SK-N-SH (cell line): ENCODE results near the gene HAUS5. TPM values are rescaled to one million over a fixed set of nuclear protein-coding genes. Genes with fewer than 3 reads are reported as not detected.

Experiments used
- CTCF ChIA-PET: fragments of 300-600, 350-600 bp; formaldehyde crosslinking; extraction: SDS; loops from one replicate; lab custom pipeline; 2021; lab: Yijun Ruan, JAX
- POLR2A ChIA-PET: fragments of 350-600 bp; sonication (Branson Sonifier 250); formaldehyde crosslinking; extraction: SDS; loops from one replicate; lab custom pipeline; 2020; ENCODE audit warnings: antibody characterized with exemption, inconsistent platforms; lab: Yijun Ruan, JAX
- DNase-seq: peaks from one replicate; pipeline ENCODE4 v3.0.0; 2012
- H2AFZ ChIP-seq: fragments of 200-600 bp; sonication (generic); 2 replicates; pipeline ENCODE4 v1.8.1; 2016; ENCODE audit warnings: antibody characterized with exemption, mild to moderate bottlenecking, low read depth
- H3F3A ChIP-seq: fragments of 200-600 bp; sonication (generic); replicated peaks from 2 replicates; pipeline ENCODE3; 2016; ENCODE audit warnings: antibody characterized with exemption, mild to moderate bottlenecking; ENCODE audit not compliant: insufficient read depth
- H3K27ac ChIP-seq, 2 experiments: fragments of 200-500 bp in 1 of 2; fragments of 200-600 bp in 1 of 2; sonication (Bioruptor generic) in 1 of 2; sonication (generic), shearing (Covaris generic) in 1 of 2; 2 replicates each; pipeline versions ENCODE4 v1.5.1 to v1.6.1; 2014 to 2016; ENCODE audit warnings: low read depth in 2 of 2, inconsistent platforms in 1 of 2, low read length in 1 of 2, mild to moderate bottlenecking in 1 of 2, mixed read lengths in 1 of 2
- H3K27me3 ChIP-seq: fragments of 200-600 bp; sonication (generic), shearing (Covaris generic); 2 replicates; pipeline ENCODE4 v1.6.1; 2016; ENCODE audit warnings: mixed run types; ENCODE audit not compliant: insufficient read depth
- H3K36me3 ChIP-seq, 2 experiments: fragments of 200-500 bp in 1 of 2; fragments of 200-600 bp in 1 of 2; sonication (Bioruptor generic) in 1 of 2; sonication (generic) in 1 of 2; replicated peaks in 1 of 2; 2 replicates each; pipeline versions ENCODE3 to v1.5.1; 2014 to 2016; ENCODE audit warnings: low read length in 1 of 2, mild to moderate bottlenecking in 1 of 2; ENCODE audit not compliant: insufficient read depth in 2 of 2, control insufficient read depth in 1 of 2
- H3K4me1 ChIP-seq, 2 experiments: fragments of 200-500 bp in 1 of 2; fragments of 200-600 bp in 1 of 2; sonication (Bioruptor generic) in 1 of 2; sonication (generic), shearing (Covaris generic) in 1 of 2; 2 replicates each; pipeline versions ENCODE4 v1.5.1 to v1.6.1; 2014 to 2016; ENCODE audit warnings: low read depth in 1 of 2, low read length in 1 of 2, mixed run types in 1 of 2; ENCODE audit not compliant: insufficient read depth in 2 of 2, control insufficient read depth in 1 of 2
- H3K4me2 ChIP-seq: fragments of 200-600 bp; sonication (generic), shearing (Covaris generic); 2 replicates; pipeline ENCODE4 v1.6.1; 2017; ENCODE audit warnings: mixed run types
- H3K4me3 ChIP-seq, 2 experiments: fragments of 200-500 bp in 1 of 2; fragments of 200-600 bp in 1 of 2; sonication (Bioruptor generic) in 1 of 2; sonication (generic), shearing (Covaris generic) in 1 of 2; 2 replicates each; pipeline versions ENCODE4 v1.5.1 to v1.8.1; 2014 to 2016; ENCODE audit warnings: low read depth in 2 of 2, inconsistent platforms in 1 of 2, low read length in 1 of 2, mild to moderate bottlenecking in 1 of 2, mixed read lengths in 1 of 2, moderate library complexity in 1 of 2
- H3K79me2 ChIP-seq: fragments of 200-600 bp; sonication (generic); 2 replicates; pipeline ENCODE4 v1.8.1; 2017; ENCODE audit warnings: mild to moderate bottlenecking; ENCODE audit not compliant: insufficient read depth
- H3K9ac ChIP-seq: fragments of 200-600 bp; sonication (generic); 2 replicates; pipeline ENCODE4 v1.6.1; 2017; ENCODE audit warnings: mixed run types
- H3K9me2 ChIP-seq: fragments of 200-600 bp; sonication (generic); 2 replicates; pipeline ENCODE4 v1.6.1; 2017; ENCODE audit warnings: mixed run types
- H3K9me3 ChIP-seq: fragments of 200-600 bp; sonication (generic); 2 replicates; pipeline ENCODE4 v1.6.1; 2017; ENCODE audit warnings: mixed run types, mild to moderate bottlenecking, moderate library complexity
- H4K20me1 ChIP-seq: fragments of 200-600 bp; sonication (generic); 2 replicates; pipeline ENCODE4 v1.6.1; 2017; ENCODE audit warnings: mild to moderate bottlenecking, mixed run types; ENCODE audit not compliant: insufficient read depth
- CTCF ChIP-seq: fragments of 200-600 bp; sonication (generic); IDR thresholded peaks from 2 replicates; pipeline ENCODE4 v1.6.1; 2017; ENCODE audit warnings: antibody characterized with exemption, mild to moderate bottlenecking, moderate library complexity
- EP300 ChIP-seq, 2 experiments: IDR thresholded peaks; 2 replicates each; pipeline versions ENCODE4 v1.4.0 to v1.6.1; 2012; ENCODE audit warnings: borderline replicate concordance in 1 of 2, low read depth in 1 of 2, low read length in 1 of 2
- EZH2phosphoT487 ChIP-seq: fragments of 200-600 bp; sonication (generic); IDR thresholded peaks from 2 replicates; pipeline ENCODE4 v1.6.1; 2017; ENCODE audit warnings: low read depth, mixed run types, mild to moderate bottlenecking, antibody characterized with exemption, moderate library complexity, borderline replicate concordance
- FOSL2 ChIP-seq: IDR thresholded peaks from 2 replicates; pipeline ENCODE4 v1.4.0; 2012; ENCODE audit warnings: low read depth, mild to moderate bottlenecking, moderate library complexity, borderline replicate concordance
- FOXJ3 ChIP-seq: sonication (generic); formaldehyde crosslinking; IDR thresholded peaks from 2 replicates; pipeline ENCODE4 v1.5.1; 2020; ENCODE audit warnings: mild to moderate bottlenecking, missing genetic modification reagents
- FOXM1 ChIP-seq: IDR thresholded peaks from 2 replicates; pipeline ENCODE4 v1.4.0; 2012; ENCODE audit warnings: low read depth, mild to moderate bottlenecking
- GABPA ChIP-seq: IDR thresholded peaks from 2 replicates; pipeline ENCODE4 v1.4.0; 2012; ENCODE audit warnings: low read depth, mild to moderate bottlenecking
- GATA2 ChIP-seq: sonication (generic); formaldehyde crosslinking; IDR thresholded peaks from 2 replicates; pipeline ENCODE4 v1.5.0; 2020; ENCODE audit warnings: mild to moderate bottlenecking, missing genetic modification reagents
- JUND ChIP-seq: IDR thresholded peaks from 2 replicates; pipeline ENCODE4 v1.4.0; 2012
- MEF2A ChIP-seq: IDR thresholded peaks from 2 replicates; pipeline ENCODE4 v1.4.0; 2012; ENCODE audit warnings: low read depth, borderline replicate concordance
- MXI1 ChIP-seq: IDR thresholded peaks from 2 replicates; pipeline ENCODE4 v1.6.1; 2012; ENCODE audit warnings: mild to moderate bottlenecking, low read depth, low read length, improper control_type of control experiment
- NFIC ChIP-seq: IDR thresholded peaks from 2 replicates; pipeline ENCODE4 v1.4.0; 2012; ENCODE audit warnings: borderline replicate concordance
- PBX3 ChIP-seq: IDR thresholded peaks from 2 replicates; pipeline ENCODE4; 2012
- RAD21 ChIP-seq: IDR thresholded peaks from 2 replicates; pipeline ENCODE4 v1.6.1; 2012; ENCODE audit warnings: mild to moderate bottlenecking, low read length
- RCOR1 ChIP-seq: fragments of 150-350 bp; IDR thresholded peaks from 2 replicates; pipeline ENCODE4 v1.6.1; 2017; ENCODE audit warnings: antibody characterized with exemption, low read length
- RFX5 ChIP-seq: IDR thresholded peaks from 2 replicates; pipeline ENCODE4 v1.6.1; 2012; ENCODE audit warnings: mild to moderate bottlenecking, improper control_type of control experiment, low read length
- RXRA ChIP-seq: IDR thresholded peaks from 2 replicates; pipeline ENCODE4 v1.4.0; 2012; ENCODE audit warnings: low read depth, mild to moderate bottlenecking, borderline replicate concordance
- SIN3A ChIP-seq: IDR thresholded peaks from 2 replicates; pipeline ENCODE4 v1.6.1; 2012; ENCODE audit warnings: low read depth, mild to moderate bottlenecking, low read length, moderate library complexity, borderline replicate concordance
- TEAD4 ChIP-seq: IDR thresholded peaks from 2 replicates; pipeline ENCODE4 v1.4.0; 2012; ENCODE audit warnings: mild to moderate bottlenecking, borderline replicate concordance; ENCODE audit not compliant: insufficient read depth
- USF2 ChIP-seq: fragments of 150-350 bp; IDR thresholded peaks from 2 replicates; pipeline ENCODE4 v1.6.1; 2017; ENCODE audit warnings: antibody characterized with exemption, low read length, low read depth, borderline replicate concordance
- ZBTB33 ChIP-seq: IDR thresholded peaks from 2 replicates; pipeline ENCODE4 v1.4.0; 2012; ENCODE audit warnings: low read depth, borderline replicate concordance
- WGBS: methylation state at CpG from one replicate; pipeline ENCODE4 v1.1.6; 2017; ENCODE audit warnings: low lambda C conversion rate; 5-methylcytosine and 5-hydroxymethylcytosine counted together
- polyA plus RNA-seq, 3 experiments: library from polyadenylated mRNA; depleted of rRNA; stranded (reverse); fragments of >200 nt; gene quantifications; 2 replicates each; pipeline ENCODE4 v1.2.3, GENCODE V29; 2012

HAUS5 gene
- polyA plus RNA-seq, 1 of the 3 experiments (the other 2 are of a cell fraction) = 7.1 TPM

GRCh38 chr19:35657904-35658700 is 45.6 kb downstream of the HAUS5 start:
- no peak for DNase-seq
- no peak overlapping the region for H3K4me3 ChIP-seq
- H2AFZ ChIP-seq = no peak overlapping the region
- peaks cover 28 to 31% of the 10 kb centered on the region in 2 experiments for H3K36me3 ChIP-seq
- H3K4me1 ChIP-seq = no peaks in the 10 kb centered on the region
- no peaks in the 10 kb centered on the region for H4K20me1 ChIP-seq
- H3K9ac ChIP-seq = no peak overlapping the region
- no peak overlapping the region for H3K27ac ChIP-seq
- no peaks in the 10 kb centered on the region for H3K79me2 ChIP-seq
- ChIA-PET CTCF (interaction anchor here (1.0 to 2.8 kb wide), 4 partner anchors 9 to 163 kb away, joined by 3 to 10 read pairs (median 5); no protein-coding TSS in a partner anchor), POLR2A (interaction anchor here (1.6 kb wide), 1 partner anchor 10 kb away, joined by 3 read pairs; the partner anchor contains the start of gene COX6B1)
- TF ChIP-seq GABPA (no peak), CTCF (0 out of 2 replicates have a peak, but pooled peaks have one; percentile 24)
- no peaks in the 10 kb centered on the region for H3F3A ChIP-seq
- H3K27me3 ChIP-seq = no peaks in the 10 kb centered on the region
- H3K9me3 ChIP-seq = no peaks in the 10 kb centered on the region
- no peaks in the 10 kb centered on the region for H3K9me2 ChIP-seq
- H3K4me2 ChIP-seq = no peak overlapping the region
- WGBS = 82% methylated on average over 15 of the region's 15 CpGs

GRCh38 chr19:35661995-35662340 is 49.4 kb downstream of the HAUS5 start:
- no peak overlapping the region for H3K4me3 ChIP-seq
- H3K4me1 ChIP-seq = no peaks in the 10 kb centered on the region
- no peaks in the 10 kb centered on the region for H3K79me2 ChIP-seq
- no peak for TF ChIP-seq GABPA
- TF ChIP-seq USF2 = no peak
- TF ChIP-seq EP300 (IDR thresholded peaks at IDR 0.05; ENCODE audit: borderline replicate concordance in 1 of 2, low read depth in 1 of 2, low read length in 1 of 2) = no peak
- no peak for TF ChIP-seq SIN3A
- TF ChIP-seq MXI1 = no peak
- no peak for TF ChIP-seq ZBTB33
- TF ChIP-seq NFIC = no peak
- no peak for TF ChIP-seq RFX5
- no peak for TF ChIP-seq RCOR1
- TF ChIP-seq MEF2A = no peak
- TF ChIP-seq JUND = no peak
- TF ChIP-seq RXRA = no peak
- TF ChIP-seq TEAD4 = no peak
- TF ChIP-seq EZH2phosphoT487 = no peak
- no peak for TF ChIP-seq GATA2 (CRISPR knock-in tag)
- no peak for TF ChIP-seq RAD21
- no peak for TF ChIP-seq FOXM1
- TF ChIP-seq FOSL2 = no peak
- no peak for TF ChIP-seq FOXJ3 (CRISPR knock-in tag)
- TF ChIP-seq PBX3 = no peak
- H3K9ac ChIP-seq = no peak overlapping the region
- 91% methylated on average over 6 of the region's 6 CpGs for WGBS
- H3K4me2 ChIP-seq = no peak overlapping the region
- POLR2A ChIA-PET = interaction anchor here (0.6 to 2.2 kb wide), 2 partner anchors 14 to 15 kb away, joined by 3 to 10 read pairs; partner anchors contain the start of gene COX6B1
- no peaks in the 10 kb centered on the region for H3K9me2 ChIP-seq
- no peaks in the 10 kb centered on the region for H3F3A ChIP-seq
- H3K36me3 ChIP-seq = peaks cover 11 to 13% of the 10 kb centered on the region in 2 experiments
- DNase-seq = no peak
- CTCF ChIA-PET = interaction anchor here (2.3 kb wide), 1 partner anchor 12 kb away, joined by 5 read pairs; no protein-coding TSS in a partner anchor
- H3K27ac ChIP-seq = no peak overlapping the region
- no peaks in the 10 kb centered on the region for H4K20me1 ChIP-seq
- H3K9me3 ChIP-seq = no peaks in the 10 kb centered on the region
- H3K27me3 ChIP-seq = no peaks in the 10 kb centered on the region
- H2AFZ ChIP-seq = no peak overlapping the region
